A673 (cell line): Measurements from ENCODE around the gene LMF1. TPM values are rescaled to one million over a fixed set of nuclear protein-coding genes. Genes with fewer than 3 reads are reported as not detected.

Experiments used
- BruUV-seq: library from RNA; stranded (reverse); fragments of 400-500 nt; replicated peaks from 2 replicates; lab custom pipeline; 2021; lab: Mats Ljungman, UMichigan
- CTCF ChIA-PET: fragments of 300-600 bp; sonication (Branson Sonifier 250); formaldehyde crosslinking; loops from one replicate; lab custom pipeline; 2022; ENCODE audit warnings: antibody characterized with exemption; lab: Charles Lee
- POLR2A ChIA-PET: fragments of 300-600 bp; sonication (Branson Sonifier 250); formaldehyde crosslinking; loops from one replicate; lab custom pipeline; 2022; ENCODE audit warnings: antibody characterized with exemption; ENCODE audit not compliant: low non-redundant PET; lab: Charles Lee
- DNase-seq: peaks from one replicate; pipeline ENCODE4 v3.0.0-alpha.2; 2015; ENCODE audit warnings: low spot score
- H3K27ac ChIP-seq: fragments of 200-600 bp; sonication (generic); 2 replicates; pipeline ENCODE4 v1.5.1; 2016; ENCODE audit warnings: mixed run types, low read depth, mild to moderate bottlenecking, mixed read lengths, antibody characterized with exemption, low read length; ENCODE audit not compliant: poor library complexity, severe bottlenecking
- H3K27me3 ChIP-seq: fragments of 200-600 bp; sonication (generic); replicated peaks from 2 replicates; pipeline ENCODE4 v1.6.1; 2017; ENCODE audit warnings: mixed run types, low read depth, mild to moderate bottlenecking, mixed read lengths, antibody characterized with exemption, low read length; ENCODE audit not compliant: insufficient read depth, poor library complexity
- H3K36me3 ChIP-seq: fragments of 200-600 bp; sonication (generic); 2 replicates; pipeline ENCODE4 v1.6.1; 2016; ENCODE audit warnings: mixed run types, mild to moderate bottlenecking, mixed read lengths, antibody characterized with exemption, low read length; ENCODE audit not compliant: insufficient read depth, poor library complexity, severe bottlenecking
- H3K4me1 ChIP-seq: fragments of 200-600 bp; sonication (generic); 2 replicates; pipeline ENCODE4 v1.6.1; 2017; ENCODE audit warnings: mixed run types, mild to moderate bottlenecking, mixed read lengths, antibody characterized with exemption, low read length; ENCODE audit not compliant: insufficient read depth, poor library complexity, severe bottlenecking
- H3K4me3 ChIP-seq: fragments of 200-600 bp; sonication (generic); 2 replicates; pipeline ENCODE4 v1.5.1; 2016; ENCODE audit warnings: low read depth, mixed run types, mild to moderate bottlenecking, mixed read lengths, low read length; ENCODE audit not compliant: poor library complexity, severe bottlenecking
- H3K9me3 ChIP-seq: fragments of 200-600 bp; sonication (generic); 2 replicates; pipeline ENCODE4 v1.6.1; 2016; ENCODE audit warnings: mixed run types, low read depth, mild to moderate bottlenecking, mixed read lengths, antibody characterized with exemption, low read length; ENCODE audit not compliant: poor library complexity, severe bottlenecking
- CTCF ChIP-seq: fragments of 300-800, 200-600 bp; sonication (generic); conservative IDR thresholded peaks from 2 replicates; pipeline ENCODE4 v1.5.1; 2017; ENCODE audit warnings: low read depth, mild to moderate bottlenecking, antibody characterized with exemption, low read length, moderate library complexity, mixed read lengths
- EZH2 ChIP-seq: fragments of 200-600 bp; sonication (generic); IDR thresholded peaks from 2 replicates; pipeline ENCODE4 v1.6.1; 2017; ENCODE audit warnings: borderline replicate concordance, low read depth, mild to moderate bottlenecking, mixed read lengths, antibody characterized with exemption, low read length; ENCODE audit not compliant: poor library complexity, severe bottlenecking
- intact Hi-C: fragments of 100-400 bp; cut with micrococcal nuclease; formaldehyde crosslinking; loops from one replicate; pipeline ENCODE4 v1.10.0; 2022; ENCODE audit not compliant: unreplicated experiment
- total RNA-seq: library from RNA; stranded (reverse); gene quantifications from 2 replicates; pipeline ENCODE4 v1.2.3, GENCODE V29; 2021

The LMF1 gene
- total RNA-seq, 1 experiment from 2014 or later: 21.0 TPM

GRCh38 chr16:836221-836620 is 134.6 kb downstream of the LMF1 start:
- H3K4me3 ChIP-seq: no peak overlapping the region
- peaks cover 2% of the 10 kb centered on the region for H3K9me3 ChIP-seq
- DNase-seq: no peak
- BruUV-seq: no TSS peak
- intact Hi-C loops: no loop called here
- no peak for TF ChIP-seq EZH2
- TF ChIP-seq CTCF: no peak
- ChIA-PET CTCF (no interaction called here), POLR2A (no interaction called here)
- H3K4me1 ChIP-seq: no peaks in the 10 kb centered on the region
- no peaks in the 10 kb centered on the region for H3K36me3 ChIP-seq
- H3K27me3 ChIP-seq: no peaks in the 10 kb centered on the region
- no peak overlapping the region for H3K27ac ChIP-seq

GRCh38 chr16:835373-835772 is 135.4 kb downstream of the LMF1 start:
- ChIA-PET POLR2A (no interaction called here), CTCF (no interaction called here)
- Histone ChIP-seq H3K27ac (no peak overlapping the region), H3K4me1 (no peaks in the 10 kb centered on the region), H3K27me3 (no peaks in the 10 kb centered on the region), H3K9me3 (peaks cover 2% of the 10 kb centered on the region), H3K4me3 (no peak overlapping the region), H3K36me3 (no peaks in the 10 kb centered on the region)
- TF ChIP-seq EZH2 (no peak), CTCF (no peak)
- DNase-seq: no peak
- intact Hi-C loops: no loop called here
- no TSS peak for BruUV-seq

GRCh38 chr16:833411-833810 is 137.4 kb downstream of the LMF1 start:
- Histone ChIP-seq H3K4me1 (no peaks in the 10 kb centered on the region), H3K36me3 (no peaks in the 10 kb centered on the region), H3K27ac (no peak overlapping the region), H3K4me3 (no peak overlapping the region), H3K9me3 (peaks cover 2% of the 10 kb centered on the region), H3K27me3 (no peaks in the 10 kb centered on the region)
- intact Hi-C loops: no loop called here
- no TSS peak for BruUV-seq
- TF ChIP-seq CTCF (no peak), EZH2 (no peak)
- ChIA-PET CTCF (no interaction called here), POLR2A (no interaction called here)
- DNase-seq: no peak
